ENCODE results near the gene INAFM2.

INAFM2 gene

DNA sequence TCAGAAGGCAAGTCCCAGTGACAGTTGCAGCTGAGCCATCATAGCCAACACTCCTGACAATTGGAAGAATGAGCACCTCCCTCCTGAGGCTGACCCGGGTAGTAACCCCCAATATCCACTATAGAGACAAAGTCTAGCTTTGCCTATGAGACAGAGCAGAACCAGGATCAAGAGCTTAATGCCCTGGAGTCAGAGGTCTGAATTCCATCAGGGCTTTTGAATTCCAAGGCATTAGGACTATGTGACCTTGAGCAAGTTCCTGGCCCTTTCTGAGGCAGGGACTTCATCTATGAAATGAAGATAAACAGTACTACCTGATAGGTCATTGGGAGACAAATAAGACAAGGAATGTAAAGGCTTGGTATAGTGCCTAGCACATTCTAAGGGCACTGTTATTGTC, 3.1 kb upstream of the INAFM2 start:
- intact Hi-C loops (cut with micrococcal nuclease), result no loop called here
- no peaks in the 10 kb centered on the region for H3K9me3 Mint-ChIP-seq
- peaks cover 54% of the 10 kb centered on the region for H3K4me1 Mint-ChIP-seq (ENCODE audit: low read depth)
- peaks cover 10% of the 10 kb centered on the region for H3K36me3 Mint-ChIP-seq (ENCODE audit: low read depth)
- H3K27me3 Mint-ChIP-seq, result peaks cover 10% of the 10 kb centered on the region
- H3K27ac Mint-ChIP-seq, result peak overlapping the region; percentile 65
- H3K4me3 Mint-ChIP-seq, result no peak overlapping the region

DNA sequence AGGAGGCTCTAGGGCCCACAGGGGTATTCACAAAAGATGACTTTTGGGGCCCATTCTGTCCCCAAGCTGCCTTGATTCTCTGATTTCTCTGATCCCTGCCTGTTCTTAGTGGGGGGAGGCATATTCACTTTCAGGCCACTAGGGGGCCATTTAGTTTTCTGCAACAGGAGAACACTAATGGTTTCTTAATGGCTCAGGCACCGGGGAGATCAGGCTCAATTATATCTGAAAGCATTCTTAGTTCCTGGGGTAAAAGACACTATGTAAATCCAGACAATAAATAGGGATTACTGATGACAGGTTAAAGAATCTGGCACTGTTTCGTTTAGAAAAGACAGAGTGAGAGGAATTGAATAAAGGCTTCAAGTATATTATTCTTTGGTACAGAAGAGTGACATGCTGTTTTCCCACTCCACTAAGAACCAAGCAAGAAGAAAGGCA, 2.5 kb upstream of the INAFM2 start:
- Mint-ChIP-seq H3K27ac (peak overlapping the region; percentile 65), H3K27me3 (peaks cover 5% of the 10 kb centered on the region), H3K4me3 (no peak overlapping the region), H3K36me3 (ENCODE audit: low read depth) (peaks cover 15% of the 10 kb centered on the region), H3K9me3 (no peaks in the 10 kb centered on the region), H3K4me1 (ENCODE audit: low read depth) (peaks cover 56% of the 10 kb centered on the region)
- intact Hi-C loops (cut with micrococcal nuclease), result no loop called here

DNA sequence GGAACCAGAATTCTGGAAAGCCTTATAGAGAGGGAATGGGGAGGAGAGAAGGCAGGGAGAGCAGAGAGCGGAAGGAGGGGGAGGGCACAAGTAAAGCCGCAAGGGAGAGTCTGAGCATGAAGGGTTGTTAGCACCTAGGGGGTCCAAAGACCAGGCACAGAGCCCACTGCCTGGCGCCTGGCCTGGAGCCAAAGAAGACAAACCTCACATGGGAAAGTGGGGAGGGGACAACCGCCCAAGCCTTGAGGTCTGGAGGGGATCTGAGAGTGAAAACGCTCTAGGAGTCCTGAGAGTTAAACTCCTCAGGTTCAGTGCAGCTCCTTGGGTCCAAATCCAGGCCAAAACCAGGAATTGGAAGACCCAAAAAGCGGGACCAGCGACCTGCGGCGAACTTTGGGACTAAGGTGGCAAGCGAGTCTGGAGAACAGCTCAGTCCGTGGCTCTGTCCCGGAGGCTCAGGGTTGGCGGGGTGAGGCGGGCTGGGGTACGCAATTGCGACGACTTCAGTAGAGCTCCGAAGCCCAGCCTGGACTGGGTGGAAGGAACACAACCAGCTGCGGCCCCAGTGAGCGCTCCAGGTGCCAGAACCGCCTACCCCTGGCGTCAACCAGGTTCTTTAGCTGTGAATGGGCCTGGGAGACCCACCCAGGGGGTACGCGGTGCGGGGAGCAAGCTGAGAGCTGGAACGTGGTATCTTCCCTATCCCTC, 807 bp upstream of the INAFM2 start:
- Mint-ChIP-seq H3K27ac (peak overlapping the region; percentile 78), H3K36me3 (ENCODE audit: low read depth) (peaks cover 33% of the 10 kb centered on the region), H3K27me3 (no peaks in the 10 kb centered on the region), H3K4me3 (peak overlapping the region; percentile 71), H3K9me3 (no peaks in the 10 kb centered on the region), H3K4me1 (ENCODE audit: low read depth) (peaks cover 62% of the 10 kb centered on the region)
- intact Hi-C loops (cut with micrococcal nuclease), result loop anchor here (1.0 kb wide), 1 partner anchor 12 kb away; no protein-coding TSS in a partner anchor

DNA sequence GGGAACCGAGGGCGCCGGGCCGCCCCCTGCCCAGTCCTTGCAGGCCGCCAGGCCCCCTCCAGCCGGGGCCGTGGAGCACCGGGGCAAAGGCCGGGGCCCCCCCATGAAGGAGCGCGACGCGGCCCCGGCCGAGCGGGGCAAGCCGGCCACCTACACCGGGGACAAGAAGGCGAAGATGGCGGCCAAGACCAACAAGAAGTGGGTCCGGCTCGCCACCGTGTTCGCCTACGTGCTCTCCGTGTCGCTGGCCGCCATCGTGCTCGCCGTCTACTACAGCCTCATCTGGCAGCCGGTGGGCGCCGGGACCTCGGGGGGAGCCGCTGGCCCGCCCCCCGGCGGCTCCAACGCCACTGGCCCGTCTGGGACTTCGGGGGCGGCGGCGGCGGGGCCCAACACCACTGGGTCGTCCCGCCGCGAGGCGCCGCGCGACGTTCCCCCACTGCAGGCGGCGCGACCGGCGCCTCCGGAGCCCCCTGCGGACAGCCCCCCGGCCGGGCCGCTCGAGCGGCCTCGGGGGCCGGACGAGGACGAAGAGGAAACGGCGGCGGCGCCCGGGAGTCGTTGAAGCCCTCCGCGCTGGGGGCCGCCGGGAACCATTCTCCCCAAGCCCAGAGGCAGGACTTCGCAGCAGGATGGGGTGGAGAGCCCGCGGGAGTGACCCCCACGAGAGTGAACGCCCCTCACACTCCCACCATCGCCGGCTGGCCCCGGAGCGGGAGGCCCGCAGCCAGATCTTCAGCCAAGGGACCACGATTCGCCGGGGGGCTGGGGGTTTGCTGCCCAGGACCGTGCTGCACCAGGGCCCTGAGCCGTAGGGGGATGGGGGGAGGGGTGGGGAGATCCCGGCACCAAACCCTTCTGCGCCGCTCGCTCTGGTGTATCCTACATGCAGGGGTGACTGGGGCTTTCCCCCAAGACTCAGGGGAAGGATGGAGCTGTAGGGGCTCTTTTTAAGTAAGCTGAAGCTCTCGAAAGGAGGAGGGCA, 753 bp downstream of the INAFM2 start:
- intact Hi-C loops (cut with micrococcal nuclease), result loop anchor here (1.0 kb wide), 1 partner anchor 10 kb away; no protein-coding TSS in a partner anchor
- H3K4me1 Mint-ChIP-seq (ENCODE audit: low read depth), result peaks cover 78% of the 10 kb centered on the region
- no peaks in the 10 kb centered on the region for H3K9me3 Mint-ChIP-seq
- peaks cover 48% of the 10 kb centered on the region for H3K36me3 Mint-ChIP-seq (ENCODE audit: low read depth)
- H3K27me3 Mint-ChIP-seq, result no peaks in the 10 kb centered on the region
- peak overlapping the region; percentile 85 for H3K27ac Mint-ChIP-seq
- peak overlapping the region; percentile 82 for H3K4me3 Mint-ChIP-seq

DNA sequence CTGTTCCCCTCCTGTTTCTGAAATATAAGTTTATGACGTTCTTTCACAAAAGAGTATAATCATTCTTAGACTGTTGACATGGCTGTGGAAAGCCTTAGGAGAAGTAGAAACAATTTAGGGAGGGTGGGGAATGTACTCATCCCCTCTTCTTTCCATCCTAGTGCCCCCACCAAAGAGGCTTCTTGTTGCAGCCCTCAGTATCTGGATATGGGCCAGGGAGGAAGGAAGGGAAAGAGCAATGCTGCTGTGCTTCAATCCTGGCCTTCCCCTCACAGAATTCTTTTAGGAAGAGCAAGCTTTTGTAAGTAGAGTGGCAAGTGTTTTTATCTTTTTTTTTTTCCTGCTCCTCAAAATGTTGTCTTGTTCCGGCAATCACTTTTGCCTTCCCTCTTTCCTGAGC, 1.7 kb downstream of the INAFM2 start:
- Mint-ChIP-seq H3K4me1 (ENCODE audit: low read depth) (peaks cover 81% of the 10 kb centered on the region), H3K36me3 (ENCODE audit: low read depth) (peaks cover 58% of the 10 kb centered on the region), H3K4me3 (peak overlapping the region; percentile 82), H3K9me3 (no peaks in the 10 kb centered on the region), H3K27ac (peak overlapping the region; percentile 85), H3K27me3 (no peaks in the 10 kb centered on the region)
- intact Hi-C loops (cut with micrococcal nuclease), result no loop called here

DNA sequence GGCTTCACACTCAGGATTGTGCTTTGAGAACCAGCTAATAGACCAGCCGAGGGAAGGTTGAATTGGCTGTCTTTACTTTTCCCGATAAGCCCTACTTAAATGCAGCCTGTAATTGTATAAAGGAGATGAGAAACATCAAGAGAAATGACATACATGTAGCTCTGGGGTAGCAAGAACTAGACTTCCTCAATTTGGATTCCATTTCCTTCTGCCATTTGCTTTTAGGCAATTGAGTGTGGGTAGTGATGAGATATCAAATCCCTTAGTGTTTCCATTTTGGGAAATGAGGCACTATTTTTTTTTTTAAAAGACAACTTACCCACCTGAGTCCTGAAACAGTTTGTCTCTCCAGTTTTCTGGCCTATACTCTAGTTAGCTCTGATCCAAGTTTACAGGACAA, 2.2 kb downstream of the INAFM2 start:
- Mint-ChIP-seq H3K27ac (peak overlapping the region; percentile 85), H3K36me3 (ENCODE audit: low read depth) (peaks cover 63% of the 10 kb centered on the region), H3K4me3 (peak overlapping the region; percentile 82), H3K9me3 (no peaks in the 10 kb centered on the region), H3K4me1 (ENCODE audit: low read depth) (peaks cover 82% of the 10 kb centered on the region), H3K27me3 (no peaks in the 10 kb centered on the region)
- intact Hi-C loops (cut with micrococcal nuclease), result no loop called here

DNA sequence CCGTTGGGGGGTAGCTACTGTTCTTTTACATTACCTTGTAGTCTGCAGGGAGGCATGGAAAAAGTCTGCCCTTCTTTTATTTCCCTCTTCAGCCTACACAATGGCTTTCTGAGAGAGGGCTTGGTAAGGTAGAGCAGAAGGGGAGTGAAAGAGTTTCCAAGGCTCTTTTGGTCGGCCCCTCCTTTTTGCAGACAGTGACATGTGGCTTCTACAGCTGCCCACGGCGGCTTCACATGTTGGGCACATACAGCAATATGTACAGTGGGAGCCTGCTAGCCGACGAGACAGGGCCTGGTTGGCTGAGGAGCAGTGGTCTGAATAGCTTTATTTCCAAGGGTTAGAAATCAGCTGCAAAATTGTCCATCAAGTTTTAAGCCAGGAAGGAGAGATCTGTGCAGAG, 4.0 kb downstream of the INAFM2 start:
- peak overlapping the region; percentile 100 for H3K27ac Mint-ChIP-seq
- peaks cover 79% of the 10 kb centered on the region for H3K4me1 Mint-ChIP-seq (ENCODE audit: low read depth)
- H3K4me3 Mint-ChIP-seq, result peak overlapping the region; percentile 55

DNA sequence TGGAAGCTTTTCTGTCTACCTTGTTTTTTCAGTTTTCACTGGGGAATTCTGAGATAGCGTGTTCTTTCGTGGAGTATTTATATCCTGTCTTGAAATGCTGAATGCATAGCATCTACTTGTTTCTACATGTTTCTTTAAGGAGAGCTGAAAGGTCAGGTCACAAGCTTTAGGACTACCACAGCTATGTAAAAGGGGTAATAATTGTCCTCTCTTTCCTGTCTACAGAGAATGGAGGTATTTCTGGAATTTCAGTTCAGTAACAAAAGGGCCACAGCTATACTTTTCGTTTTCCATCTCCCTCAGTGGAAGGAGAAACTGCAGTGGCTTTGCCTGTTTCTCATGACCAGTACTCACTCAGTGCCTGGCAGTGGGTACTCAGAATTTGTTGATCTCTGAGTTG, 4.7 kb downstream of the INAFM2 start:
- intact Hi-C loops (cut with micrococcal nuclease), result no loop called here
- H3K27ac Mint-ChIP-seq, result peak overlapping the region; percentile 100
- peaks cover 79% of the 10 kb centered on the region for H3K4me1 Mint-ChIP-seq (ENCODE audit: low read depth)
- H3K9me3 Mint-ChIP-seq, result no peaks in the 10 kb centered on the region
- H3K4me3 Mint-ChIP-seq, result peak overlapping the region; percentile 55
- H3K36me3 Mint-ChIP-seq (ENCODE audit: low read depth), result peaks cover 76% of the 10 kb centered on the region
- no peaks in the 10 kb centered on the region for H3K27me3 Mint-ChIP-seq

More for the DNA sequence above, 4.0 kb downstream of the INAFM2 start:
- Mint-ChIP-seq H3K9me3 (no peaks in the 10 kb centered on the region), H3K27me3 (no peaks in the 10 kb centered on the region), H3K36me3 (ENCODE audit: low read depth) (peaks cover 76% of the 10 kb centered on the region)
- intact Hi-C loops (cut with micrococcal nuclease), result no loop called here

DNA sequence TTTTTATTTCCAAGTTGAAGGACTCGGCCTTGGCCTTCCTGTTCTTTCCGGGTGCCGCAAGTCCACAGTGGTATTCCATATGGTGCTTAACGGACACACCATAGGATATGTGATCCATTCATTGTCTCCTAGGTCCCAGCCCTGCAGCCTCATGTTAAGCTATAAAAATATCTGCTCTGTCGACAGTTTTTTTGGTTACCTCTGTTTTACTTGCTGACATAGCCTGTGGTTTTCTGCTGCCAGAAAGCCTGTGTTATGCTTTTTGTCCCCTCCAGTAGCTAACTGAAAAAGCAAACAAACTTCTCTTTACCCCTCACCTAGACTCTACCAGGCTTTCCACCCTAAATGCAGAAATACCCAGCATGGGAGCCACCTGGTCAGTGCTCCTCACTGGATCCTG, 5.3 kb downstream of the INAFM2 start:
- no peaks in the 10 kb centered on the region for H3K9me3 Mint-ChIP-seq
- intact Hi-C loops (cut with micrococcal nuclease), result no loop called here
- no peaks in the 10 kb centered on the region for H3K27me3 Mint-ChIP-seq
- peak overlapping the region; percentile 100 for H3K27ac Mint-ChIP-seq
- peaks cover 82% of the 10 kb centered on the region for H3K4me1 Mint-ChIP-seq (ENCODE audit: low read depth)
- peak overlapping the region; percentile 18 for H3K4me3 Mint-ChIP-seq
- peaks cover 76% of the 10 kb centered on the region for H3K36me3 Mint-ChIP-seq (ENCODE audit: low read depth)

DNA sequence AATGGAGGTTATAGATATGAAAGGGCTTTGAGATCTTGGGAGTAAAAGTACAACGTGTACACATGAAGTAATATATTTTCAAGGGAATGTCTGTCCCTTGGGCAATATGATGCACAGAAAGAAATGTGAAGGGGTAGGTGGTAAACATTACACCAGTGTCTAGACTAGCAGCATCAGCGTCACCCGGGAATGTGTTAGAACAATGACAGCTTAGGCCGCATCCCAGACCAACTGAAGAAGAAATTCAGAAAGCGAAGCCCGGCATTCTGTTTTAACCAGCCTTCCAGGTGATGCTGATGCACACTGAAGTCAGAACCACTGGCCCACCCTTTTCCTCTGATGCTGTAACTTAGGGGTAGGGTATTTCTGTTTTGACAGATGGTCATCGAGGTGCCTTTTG, 6.3 kb downstream of the INAFM2 start:
- no peak overlapping the region for H3K4me3 Mint-ChIP-seq
- no peaks in the 10 kb centered on the region for H3K9me3 Mint-ChIP-seq
- peaks cover 72% of the 10 kb centered on the region for H3K36me3 Mint-ChIP-seq (ENCODE audit: low read depth)
- H3K27me3 Mint-ChIP-seq, result no peaks in the 10 kb centered on the region
- intact Hi-C loops (cut with micrococcal nuclease), result no loop called here
- H3K4me1 Mint-ChIP-seq (ENCODE audit: low read depth), result peaks cover 92% of the 10 kb centered on the region
- H3K27ac Mint-ChIP-seq, result peak overlapping the region; percentile 100

DNA sequence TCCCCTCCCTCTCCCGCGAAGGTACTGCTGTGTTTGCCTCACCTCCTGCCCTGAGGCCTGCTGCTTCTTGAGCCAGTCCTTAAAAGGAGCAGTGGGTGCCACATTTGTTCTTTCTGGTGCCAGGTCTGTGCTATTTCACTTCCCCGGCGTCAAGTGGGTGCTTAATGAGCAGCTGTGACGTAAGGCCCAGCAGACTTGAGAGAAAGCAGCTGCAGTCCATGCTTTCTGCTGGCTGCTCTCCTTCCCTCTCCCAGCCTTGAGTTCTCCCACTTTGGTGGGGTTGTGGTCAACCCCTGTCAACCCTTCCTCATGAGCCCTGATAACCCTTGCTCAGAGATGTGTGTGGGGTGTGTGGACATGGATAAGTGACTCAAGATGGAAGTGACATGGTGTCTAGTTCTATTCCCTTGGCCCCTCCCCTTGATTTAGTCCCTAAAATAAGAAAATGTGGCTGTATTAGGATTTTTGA, 6.9 kb downstream of the INAFM2 start:
- no peaks in the 10 kb centered on the region for H3K27me3 Mint-ChIP-seq
- no peaks in the 10 kb centered on the region for H3K9me3 Mint-ChIP-seq
- H3K4me1 Mint-ChIP-seq (ENCODE audit: low read depth), result peaks cover 94% of the 10 kb centered on the region

DNA sequence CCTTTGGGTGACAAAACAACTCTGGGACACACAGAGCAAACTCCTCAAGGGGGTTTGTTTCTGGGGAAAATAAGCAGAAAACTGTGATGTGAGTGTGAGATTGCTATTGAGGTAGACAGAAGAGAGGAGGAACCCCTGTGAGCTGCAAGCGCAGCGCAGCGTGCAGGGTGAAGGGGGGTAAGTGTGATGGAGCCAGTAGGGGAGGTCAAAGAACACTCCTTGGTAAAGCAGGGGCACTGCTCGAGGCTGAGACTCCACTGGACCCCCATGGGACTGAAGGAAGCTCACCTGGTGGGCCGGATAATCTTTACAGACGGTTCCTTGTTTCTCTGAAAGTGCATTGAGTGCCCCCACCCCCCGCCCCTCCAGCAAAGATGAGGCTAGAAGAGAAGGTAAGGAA, 7.5 kb downstream of the INAFM2 start:
- Mint-ChIP-seq H3K9me3 (no peaks in the 10 kb centered on the region), H3K27ac (peak overlapping the region; percentile 100), H3K4me3 (no peak overlapping the region), H3K4me1 (ENCODE audit: low read depth) (peaks cover 95% of the 10 kb centered on the region), H3K27me3 (no peaks in the 10 kb centered on the region), H3K36me3 (ENCODE audit: low read depth) (peaks cover 64% of the 10 kb centered on the region)
- intact Hi-C loops (cut with micrococcal nuclease), result no loop called here

More for the DNA sequence above, 6.9 kb downstream of the INAFM2 start:
- peak overlapping the region; percentile 100 for H3K27ac Mint-ChIP-seq
- peaks cover 66% of the 10 kb centered on the region for H3K36me3 Mint-ChIP-seq (ENCODE audit: low read depth)
- intact Hi-C loops (cut with micrococcal nuclease), result no loop called here
- H3K4me3 Mint-ChIP-seq, result no peak overlapping the region

DNA sequence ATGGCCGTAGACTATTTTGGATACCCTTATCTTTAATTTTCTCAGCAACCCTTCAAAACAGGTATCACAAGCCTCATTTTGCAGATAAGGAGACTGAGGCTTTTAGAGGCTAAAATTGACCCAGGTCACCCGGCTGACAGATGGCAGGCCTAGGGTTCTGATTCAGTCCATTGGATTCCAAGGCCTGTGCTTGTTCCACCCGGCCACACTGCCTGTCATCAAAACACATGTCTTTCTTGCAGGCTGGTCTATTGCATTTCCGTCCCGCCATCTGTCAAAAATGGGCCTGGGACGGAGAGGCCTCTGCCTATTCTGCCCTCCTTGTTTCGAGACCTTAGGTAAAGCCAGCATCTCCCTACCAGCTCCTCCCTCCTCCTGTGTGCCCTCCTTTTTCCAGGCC, 8.1 kb downstream of the INAFM2 start:
- peak overlapping the region; percentile 100 for H3K27ac Mint-ChIP-seq
- H3K9me3 Mint-ChIP-seq, result no peaks in the 10 kb centered on the region
- H3K27me3 Mint-ChIP-seq, result no peaks in the 10 kb centered on the region
- intact Hi-C loops (cut with micrococcal nuclease), result no loop called here
- H3K36me3 Mint-ChIP-seq (ENCODE audit: low read depth), result peaks cover 62% of the 10 kb centered on the region
- H3K4me1 Mint-ChIP-seq (ENCODE audit: low read depth), result peaks cover 95% of the 10 kb centered on the region
- peak overlapping the region; percentile 50 for H3K4me3 Mint-ChIP-seq
